HG02885 (cell line): ENCODE data around the gene RASL11A.
"Not testable (repeated sequence)": the region's sequence is repeated elsewhere in the genome, so short reads cannot be mapped to it uniquely, and the experiment has no call there.

Source experiments
- ATAC-seq: cut with Tn5 transposase; IDR thresholded peaks from one replicate; pipeline ENCODE4 v1.9.1; 2021; ENCODE audit warnings: mild to moderate bottlenecking; ENCODE audit not compliant: unreplicated experiment, poor library complexity

Gene RASL11A

GRCh38 chr13:27266917-27267316 is 3.7 kb upstream of the RASL11A start:
- no peak for ATAC-seq

GRCh38 chr13:27267596-27267995 is 3.0 kb upstream of the RASL11A start:
- ATAC-seq, result no peak

- ATAC-seq, result no peak
These were observed 1.4 kb upstream of the RASL11A start for GRCh38 chr13:27269114-27269665.

GRCh38 chr13:27271570-27272096 is 1.0 kb downstream of the RASL11A start:
- no peak for ATAC-seq

GRCh38 chr13:27273658-27274425 is 3.2 kb downstream of the RASL11A start:
- ATAC-seq, result no peak

- ATAC-seq, result no peak
These were observed 4.0 kb downstream of the RASL11A start for GRCh38 chr13:27274631-27275030.

GRCh38 chr13:27276188-27276587 is 5.6 kb downstream of the RASL11A start:
- ATAC-seq, result no peak

GRCh38 chr13:27279506-27279905 is 8.9 kb downstream of the RASL11A start:
- no peak for ATAC-seq

- ATAC-seq, result no peak
These were observed 9.5 kb downstream of the RASL11A start for GRCh38 chr13:27280009-27280656.

GRCh38 chr13:27280841-27281240 is 10.2 kb downstream of the RASL11A start:
- no peak for ATAC-seq

GRCh38 chr13:27281420-27281819 is 10.8 kb downstream of the RASL11A start:
- ATAC-seq, result no peak

- no peak for ATAC-seq
These were observed 13.4 kb downstream of the RASL11A start for GRCh38 chr13:27283906-27284493.

GRCh38 chr13:27288392-27288791 is 17.8 kb downstream of the RASL11A start:
- no peak for ATAC-seq

GRCh38 chr13:27289011-27289665 is 18.5 kb downstream of the RASL11A start:
- ATAC-seq, result no peak

- ATAC-seq, result no peak
These were observed 20.1 kb downstream of the RASL11A start for GRCh38 chr13:27290715-27291114.

GRCh38 chr13:27291967-27292366 is 21.3 kb downstream of the RASL11A start:
- ATAC-seq, result not testable (repeated sequence)

GRCh38 chr13:27293076-27293691 is 22.6 kb downstream of the RASL11A start:
- peak; percentile 38 for ATAC-seq

- no peak for ATAC-seq
These were observed 23.4 kb downstream of the RASL11A start for GRCh38 chr13:27293873-27294515.

- no peak for ATAC-seq
These were observed 24.5 kb downstream of the RASL11A start for GRCh38 chr13:27295096-27295495.

- ATAC-seq, result no peak
These were observed 25.0 kb downstream of the RASL11A start for GRCh38 chr13:27295660-27296059.
